Measurements from ENCODE around the gene FAM181A. TPM values are rescaled to one million over a fixed set of nuclear protein-coding genes. Genes with fewer than 3 reads are reported as not detected.

FAM181A gene
- total RNA-seq, 2 experiments from 2014 or later: not detected

- Mint-ChIP-seq H3K27me3 (no peaks in the 10 kb centered on the region), H3K9me3 (ENCODE audit: low read depth) (no peaks in the 10 kb centered on the region), H3K4me3 (peak within 1 kb of the TSS; percentile 83), H3K36me3 (peaks cover 31% of the 10 kb centered on the region), H3K27ac (peak within 1 kb of the TSS; percentile 93), H3K4me1 (peaks cover 86% of the 10 kb centered on the region)
- DNase-seq (peak; percentile 79), ATAC-seq (peak; percentile 18)
- CTCF ChIA-PET: interaction anchor here (1.1 to 14.6 kb wide), 7 partner anchors 9 to 204 kb away, joined by 3 to 309 read pairs (median 5); partner anchors contain the start of gene CCDC197
Observed at GRCh38 chr14:93976477-93977057, 49.4 kb downstream of the FAM181A start, which contains the start of gene ASB2. Gene ASB2, minus strand, starts transcription at chr14:93976570. Its CDS starts 12,031 bp downstream, at chr14:93964539.

GRCh38 chr14:93977171-93977570, 50.0 kb downstream of the FAM181A start:
- no peak for ATAC-seq
- CTCF ChIA-PET: interaction anchor here (1.1 to 14.6 kb wide), 6 partner anchors 19 to 203 kb away, joined by 3 to 309 read pairs (median 14); no protein-coding TSS in a partner anchor
- H3K9me3 Mint-ChIP-seq (ENCODE audit: low read depth): no peaks in the 10 kb centered on the region

GRCh38 chr14:93977790-93978581, 50.8 kb downstream of the FAM181A start:
- Mint-ChIP-seq H3K9me3 (ENCODE audit: low read depth) (no peaks in the 10 kb centered on the region), H3K27ac (peak overlapping the region; percentile 93)

More at GRCh38 chr14:93977171-93977570, 50.0 kb downstream of the FAM181A start:
- H3K27me3 Mint-ChIP-seq: no peaks in the 10 kb centered on the region
- DNase-seq: no peak
- H3K4me1 Mint-ChIP-seq: peaks cover 81% of the 10 kb centered on the region
- peak overlapping the region; percentile 93 for H3K27ac Mint-ChIP-seq
- peak overlapping the region; percentile 83 for H3K4me3 Mint-ChIP-seq
- H3K36me3 Mint-ChIP-seq: peaks cover 30% of the 10 kb centered on the region

GRCh38 chr14:93978735-93979134, 51.6 kb downstream of the FAM181A start:
- peaks cover 26% of the 10 kb centered on the region for H3K36me3 Mint-ChIP-seq
- ATAC-seq: no peak
- no peaks in the 10 kb centered on the region for H3K9me3 Mint-ChIP-seq (ENCODE audit: low read depth)
- no peak for DNase-seq
- no peaks in the 10 kb centered on the region for H3K27me3 Mint-ChIP-seq
- peak overlapping the region; percentile 93 for H3K27ac Mint-ChIP-seq
- CTCF ChIA-PET: interaction anchor here (1.2 to 14.6 kb wide), 11 partner anchors 9 to 57 kb away, joined by 3 to 309 read pairs (median 6); no protein-coding TSS in a partner anchor
- no peak overlapping the region for H3K4me3 Mint-ChIP-seq
- H3K4me1 Mint-ChIP-seq: peaks cover 66% of the 10 kb centered on the region

More at GRCh38 chr14:93977790-93978581, 50.8 kb downstream of the FAM181A start:
- Mint-ChIP-seq H3K4me3 (peak overlapping the region; percentile 26), H3K4me1 (peaks cover 74% of the 10 kb centered on the region), H3K36me3 (peaks cover 30% of the 10 kb centered on the region), H3K27me3 (no peaks in the 10 kb centered on the region)
- ATAC-seq (peak; percentile 71), DNase-seq (peak; percentile 91)
- CTCF ChIA-PET: interaction anchor here (1.2 to 14.6 kb wide), 10 partner anchors 9 to 58 kb away, joined by 3 to 309 read pairs (median 7); no protein-coding TSS in a partner anchor

Small RNA genes within 50 kb of the gene (microRNA-seq; reads per million reads assigned to microRNA genes)
- gene MIR4506: 2.6 reads per million

Other genes with a start within 250 kb of the FAM181A start
- not detected for gene PRIMA1, start 138.9 kb upstream of the FAM181A start, total RNA-seq
- gene ASB2, start 49.2 kb downstream of the FAM181A start, total RNA-seq: 100 to 1,000 TPM; 116 to 177 TPM
- gene CCDC197, start 70.0 kb downstream of the FAM181A start, total RNA-seq: under 1 TPM in 1 of 2 experiments, not detected in 1; 0.14 TPM
- gene OTUB2, start 99.0 kb downstream of the FAM181A start, total RNA-seq: 1 to 10 TPM; 3.4 to 4.2 TPM
- 100 to 1,000 TPM; 211 to 244 TPM for gene DDX24, start 153.9 kb downstream of the FAM181A start, total RNA-seq
- gene IFI27L1, start 154.0 kb downstream of the FAM181A start, total RNA-seq: 10 to 100 TPM; 42.8 to 55.4 TPM
- 100 to 1,000 TPM in 1 of 2 experiments, 10 to 100 TPM in 1; 81.5 to 325 TPM for gene IFI27, start 183.4 kb downstream of the FAM181A start, total RNA-seq
- 100 to 1,000 TPM in 1 of 2 experiments, 10 to 100 TPM in 1; 95.5 to 112 TPM for gene IFI27L2, start 202.3 kb downstream of the FAM181A start, total RNA-seq
- under 1 TPM; 0.64 to 0.68 TPM for gene PPP4R4, start 247.0 kb downstream of the FAM181A start, total RNA-seq

All from activated CD8-positive, alpha-beta memory T cell treated with anti-CD3 and anti-CD28 coated beads, Interleukin-2, amount 10 ng/mL, durations not matched to agents 7 days and 5 days (primary cell).